B cell (primary cell): ENCODE results near the gene VPS39.

Experiments used
- CTCF ChIP-seq: fragments of 200-600 bp; IDR thresholded peaks from one replicate; pipeline ENCODE4 v1.8.0; 2022; ENCODE audit warnings: antibody characterized with exemption, mild to moderate bottlenecking
- EZH2 ChIP-seq: IDR thresholded peaks from 2 replicates; pipeline ENCODE4 v1.6.1; 2012; ENCODE audit warnings: borderline replicate concordance, low read depth, mild to moderate bottlenecking, moderate library complexity, low read length; ENCODE audit not compliant: insufficient read depth, poor library complexity, severe bottlenecking

- TF ChIP-seq CTCF (no peak), EZH2 (no peak)
Measured at GRCh38 chr15:42133356-42133755, 74.7 kb downstream of the VPS39 start.
